ENCODE data around the gene FANCD2.
A peak's percentile ranks its signal among the peaks of the same experiment; 100 is the strongest.
"Not testable (repeated sequence)": the region's sequence is repeated elsewhere in the genome, so short reads cannot be mapped to it uniquely, and the experiment has no call there.

FANCD2 gene

GRCh38 chr3:10026084-10026890 lies at the start of gene FANCD2:
Gene FANCD2 (plus strand): TSS chr3:10026437. CDS start chr3:10028658, 2,221 bp downstream.
- no peak for DNase-seq (ENCODE audit: low read depth)

- peak; percentile 96 for DNase-seq (ENCODE audit: low read depth)
These were observed 49.2 kb upstream of the FANCD2 start for GRCh38 chr3:9976721-9977709.

DNA sequence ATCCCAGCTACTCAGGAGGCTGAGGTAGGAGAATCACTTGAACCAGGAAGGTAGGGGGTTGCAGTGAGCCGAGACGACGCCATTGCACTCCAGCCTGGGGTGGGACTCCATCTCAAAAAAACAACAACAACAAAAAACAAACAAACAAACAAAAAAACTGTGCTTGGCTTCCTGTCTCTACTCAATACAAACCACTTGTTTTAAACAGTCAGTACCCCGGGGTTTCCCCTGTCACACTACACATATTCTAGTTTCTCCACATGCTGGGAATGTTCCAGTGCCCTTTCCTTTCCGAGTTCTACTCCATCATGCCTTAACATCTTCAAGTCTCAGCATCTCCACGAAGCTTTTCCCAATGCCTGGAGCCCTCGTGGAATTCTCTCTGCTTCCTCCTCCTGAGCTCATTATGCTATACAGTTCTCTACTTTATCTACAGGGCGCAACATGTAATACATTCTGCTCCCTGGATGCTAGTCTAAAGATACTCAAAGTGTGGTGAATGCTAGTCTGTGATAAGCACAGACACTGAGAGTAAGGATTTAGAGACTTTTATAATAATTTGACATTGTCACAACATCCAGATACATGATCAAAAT lies 47.4 kb upstream of the FANCD2 start:
- DNase-seq (ENCODE audit: low read depth) = no peak

GRCh38 chr3:9980251-9980650 lies 46.0 kb upstream of the FANCD2 start:
- no peak for DNase-seq (ENCODE audit: low read depth)

- DNase-seq (ENCODE audit: low read depth) = no peak
These were observed 40.0 kb upstream of the FANCD2 start for GRCh38 chr3:9986230-9986725.

DNA sequence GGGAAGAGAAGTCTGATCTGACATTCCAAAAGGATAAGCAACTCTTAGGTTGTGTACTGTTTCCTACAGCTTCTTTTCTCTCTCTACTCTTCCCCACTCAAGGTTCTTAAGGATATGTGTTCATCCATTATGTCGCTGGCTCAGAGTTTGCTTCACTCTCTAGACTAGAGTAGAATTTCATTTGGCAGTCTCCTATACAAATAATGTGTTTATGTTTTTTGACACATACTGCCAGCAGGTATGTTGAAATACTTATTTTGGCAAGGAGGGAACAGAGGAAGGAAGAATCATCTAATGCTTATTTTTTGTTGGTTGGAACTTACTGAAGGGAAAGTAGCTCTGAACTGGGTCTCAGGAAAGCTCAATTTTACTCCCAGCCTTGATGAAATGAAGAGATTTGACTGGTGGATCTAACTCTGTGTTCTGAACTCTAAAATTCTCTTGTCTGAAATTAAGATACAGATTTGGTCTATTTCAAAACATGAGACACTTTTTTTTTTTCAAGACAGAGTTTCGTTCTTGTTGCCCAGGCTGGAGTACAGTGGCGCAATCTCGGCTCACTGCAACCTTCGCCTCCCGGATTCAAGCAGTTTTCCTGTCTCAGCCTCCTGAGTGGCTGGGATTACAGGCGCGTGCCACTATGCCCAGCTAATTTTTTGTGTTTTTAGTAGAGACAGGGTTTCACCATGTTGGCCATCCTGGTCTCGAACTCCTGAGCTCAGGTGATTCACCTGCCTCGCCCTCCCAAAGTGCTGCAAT lies 32.0 kb upstream of the FANCD2 start:
- no peak for DNase-seq (ENCODE audit: low read depth)

GRCh38 chr3:10000686-10001085 lies 25.6 kb upstream of the FANCD2 start:
- DNase-seq (ENCODE audit: low read depth) = no peak

DNA sequence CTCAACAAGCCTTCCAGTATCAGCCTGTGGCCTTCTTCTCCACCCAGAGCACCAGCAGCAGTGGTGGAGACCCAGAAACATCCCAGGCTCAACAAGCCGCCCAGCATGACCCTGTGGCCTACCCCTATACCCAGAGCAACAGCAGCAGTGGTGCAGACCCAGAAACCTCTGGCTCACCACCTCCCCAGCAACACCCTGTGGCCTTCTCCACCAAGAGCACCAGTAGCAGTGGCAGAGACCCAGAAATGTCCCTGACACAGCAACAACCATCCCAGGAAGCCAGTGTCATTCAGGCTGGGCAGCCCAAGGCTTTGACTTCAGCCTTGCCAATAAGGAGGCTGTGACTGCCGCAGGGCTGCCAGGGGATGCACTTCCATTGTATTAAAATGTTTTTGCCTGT lies 23.3 kb upstream of the FANCD2 start:
- DNase-seq (ENCODE audit: low read depth) = no peak

DNA sequence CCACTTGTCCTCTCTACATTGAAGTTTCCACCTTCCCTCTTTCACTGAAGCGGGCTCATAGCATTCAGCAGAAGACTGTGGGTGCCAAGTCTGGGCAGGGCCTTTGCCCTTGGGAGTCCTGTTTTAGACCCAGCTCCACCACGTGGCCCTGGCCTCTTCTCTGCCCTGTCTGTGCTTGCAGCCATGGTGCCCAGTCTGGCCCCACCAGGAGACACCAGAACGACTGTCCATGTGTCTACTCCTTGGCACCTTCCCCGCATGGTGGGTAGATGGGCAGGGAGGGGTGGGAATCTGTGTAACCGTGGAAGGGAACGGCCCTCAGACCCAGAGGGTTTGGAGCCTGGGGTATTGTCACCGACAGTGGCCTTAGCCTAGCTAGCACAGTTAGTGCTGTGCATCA lies 21.7 kb upstream of the FANCD2 start:
- DNase-seq (ENCODE audit: low read depth) = no peak

DNA sequence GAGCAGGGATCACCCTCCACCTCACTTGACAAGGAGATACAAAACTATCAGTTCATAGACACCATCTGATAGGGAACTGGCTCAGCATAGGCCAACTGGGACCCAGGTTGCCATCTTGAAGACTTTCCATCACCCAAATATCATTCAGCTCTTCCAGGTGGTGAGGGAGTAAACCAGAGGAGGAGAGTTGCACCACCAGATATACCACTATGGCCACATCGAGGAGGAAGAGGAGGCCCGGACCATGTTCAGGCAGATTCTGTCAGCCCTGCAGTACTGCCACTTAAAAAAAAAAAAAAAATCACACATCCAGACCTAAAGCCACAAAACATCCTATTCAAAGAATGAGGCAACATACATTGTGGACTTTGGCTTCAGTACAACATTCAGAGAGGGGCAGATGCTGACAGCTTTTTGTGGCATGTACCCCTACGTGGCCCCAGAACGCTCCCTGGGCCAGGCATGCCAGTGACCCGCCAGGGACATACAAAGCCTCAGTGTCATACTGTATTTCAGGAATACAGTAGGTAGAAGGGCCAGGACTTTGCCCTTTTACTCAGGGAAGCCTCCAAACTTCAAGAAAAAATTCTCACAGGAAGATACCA lies 21.2 kb upstream of the FANCD2 start:
- DNase-seq (ENCODE audit: low read depth) = no peak

GRCh38 chr3:10006048-10006761 lies 20.0 kb upstream of the FANCD2 start:
- no peak for DNase-seq (ENCODE audit: low read depth)

- no peak for DNase-seq (ENCODE audit: low read depth)
These were observed 19.5 kb upstream of the FANCD2 start for GRCh38 chr3:10006762-10007090.

DNA sequence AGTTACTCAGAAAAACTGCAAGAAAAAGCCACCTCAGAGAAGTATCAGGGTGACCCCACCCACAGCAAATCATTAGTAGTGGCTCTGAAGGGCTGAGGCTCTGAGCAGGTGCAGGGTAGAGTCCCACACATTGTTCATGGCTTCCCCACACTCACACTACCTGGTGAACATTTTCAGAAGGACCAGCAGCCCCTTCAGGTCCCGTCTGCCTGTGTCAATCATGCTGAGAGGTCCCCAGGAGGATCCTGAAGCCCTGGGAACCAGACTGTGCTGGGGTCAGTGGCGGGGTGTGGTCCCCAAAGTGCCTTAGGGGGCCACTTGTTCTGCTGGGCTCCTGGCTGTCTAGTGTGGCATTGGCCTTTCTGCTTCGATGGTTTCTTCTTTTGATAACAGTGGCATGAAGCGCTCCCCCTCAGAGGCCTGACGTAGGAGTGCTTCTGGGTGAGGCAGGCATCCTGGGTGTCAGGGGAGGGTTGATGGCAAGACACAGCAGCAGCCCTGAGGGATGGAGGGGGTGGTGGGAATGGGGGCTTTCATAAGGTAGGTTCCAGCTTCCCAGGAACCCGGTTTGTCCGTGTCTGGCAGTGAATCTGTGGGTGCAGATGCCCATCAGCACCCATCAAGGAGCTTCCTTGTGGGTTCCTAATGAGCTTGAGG lies 19.0 kb upstream of the FANCD2 start:
- DNase-seq (ENCODE audit: low read depth) = no peak

DNA sequence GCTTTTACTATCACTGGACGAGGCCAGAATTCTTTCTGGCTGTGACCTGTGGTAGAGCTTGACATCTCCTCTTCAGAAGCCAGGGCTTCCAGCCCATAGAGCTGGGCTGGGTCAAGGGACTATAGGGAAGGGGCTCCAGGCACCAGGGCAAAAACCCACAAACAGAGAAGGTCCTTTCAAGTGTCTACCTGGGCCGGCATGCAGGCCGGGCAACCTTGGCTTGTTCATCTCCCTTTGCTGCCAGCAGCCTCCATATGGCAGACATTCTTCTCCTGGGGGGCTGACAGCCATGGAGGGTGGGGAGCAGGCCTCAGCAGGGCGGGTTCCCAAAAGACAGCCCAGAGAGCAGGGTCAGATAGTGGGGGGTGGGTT lies 18.0 kb upstream of the FANCD2 start:
- DNase-seq (ENCODE audit: low read depth) = not testable (repeated sequence)

- DNase-seq (ENCODE audit: low read depth) = no peak
These were observed 17.5 kb upstream of the FANCD2 start for GRCh38 chr3:10008588-10009344.

GRCh38 chr3:10010421-10010877 lies 15.8 kb upstream of the FANCD2 start:
- no peak for DNase-seq (ENCODE audit: low read depth)

DNA sequence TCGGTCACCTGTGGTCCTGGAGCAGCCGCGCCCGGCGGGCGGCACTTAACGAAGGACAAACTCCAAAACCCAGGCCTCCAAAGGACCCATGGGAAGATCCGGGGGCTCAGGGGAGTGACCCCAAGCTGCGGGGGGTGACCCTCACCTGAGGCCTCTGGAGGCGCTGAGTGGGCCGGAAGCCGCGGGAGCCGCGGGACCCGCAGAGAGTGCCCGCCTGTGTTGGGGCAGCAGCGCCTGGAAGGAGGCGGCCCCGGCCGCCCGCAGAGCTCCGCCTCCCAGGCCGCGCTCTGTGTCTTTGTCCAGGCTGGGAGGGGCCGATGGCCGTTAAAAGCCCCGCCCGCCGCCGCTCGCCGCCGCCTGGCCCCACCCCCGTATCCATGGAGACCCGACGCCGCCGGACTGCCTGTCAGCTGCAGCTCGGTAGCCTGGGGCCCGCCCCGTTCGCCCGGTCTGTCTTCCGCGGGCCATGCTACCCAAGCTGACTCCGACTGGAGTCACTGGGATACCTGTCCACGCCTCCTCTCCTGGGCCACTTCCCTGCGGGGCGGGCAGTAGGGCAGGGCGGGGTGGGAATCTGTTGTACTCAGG lies 15.3 kb upstream of the FANCD2 start:
- no peak for DNase-seq (ENCODE audit: low read depth)

DNA sequence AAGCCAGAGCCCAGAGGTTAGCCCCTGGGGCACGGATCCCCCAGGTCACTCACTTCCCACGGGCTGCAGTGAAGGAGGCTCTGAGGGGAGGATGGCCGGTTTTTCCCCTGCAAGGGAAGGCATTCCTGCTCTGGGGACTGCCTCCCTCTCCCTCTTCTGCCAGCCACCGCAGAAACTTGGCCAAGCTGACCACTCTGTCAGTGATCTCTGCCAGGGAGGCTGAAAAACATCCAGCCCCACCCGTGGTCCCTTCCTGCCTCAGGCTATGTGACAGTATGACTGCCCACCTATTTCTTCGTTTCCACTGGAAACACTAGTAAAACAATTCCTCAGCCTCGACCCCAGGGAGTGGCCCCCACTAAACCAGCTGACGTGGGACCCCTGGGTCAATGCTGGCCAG lies 14.6 kb upstream of the FANCD2 start:
- no peak for DNase-seq (ENCODE audit: low read depth)

DNA sequence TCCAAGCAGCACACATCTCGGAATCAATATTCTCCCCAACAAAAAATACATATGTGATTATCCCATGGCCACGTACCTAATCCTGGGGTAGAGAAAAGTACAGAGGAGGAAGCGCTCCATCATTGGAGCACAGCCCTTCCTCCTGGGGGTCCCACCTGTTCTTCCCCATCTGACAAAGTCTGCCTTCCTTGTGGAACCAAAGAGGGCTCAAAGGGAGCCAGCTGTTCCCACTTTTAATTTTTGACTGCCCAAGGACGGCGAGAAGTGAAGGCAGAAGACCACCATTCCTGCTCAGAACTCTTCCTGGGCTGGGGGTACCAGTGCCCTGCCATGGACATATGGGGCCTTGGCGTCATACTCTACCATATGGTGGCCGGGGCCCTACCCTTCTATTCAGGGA lies 14.1 kb upstream of the FANCD2 start:
- DNase-seq (ENCODE audit: low read depth) = no peak
